Activated naive CD4-positive, alpha-beta T cell treated with Interleukin-2 at 50 U/mL for 16 hours (primary cell): ENCODE data around the gene SRR.

Experiments used
- DNase-seq: peaks from one replicate; pipeline ENCODE4 v3.0.0-alpha.2; 2020

SRR gene

GRCh38 chr17:2347805-2348685 is 44.3 kb downstream of the SRR start:
- DNase-seq = no peak

GRCh38 chr17:2351269-2351668 is 47.5 kb downstream of the SRR start:
- DNase-seq = no peak

DNA sequence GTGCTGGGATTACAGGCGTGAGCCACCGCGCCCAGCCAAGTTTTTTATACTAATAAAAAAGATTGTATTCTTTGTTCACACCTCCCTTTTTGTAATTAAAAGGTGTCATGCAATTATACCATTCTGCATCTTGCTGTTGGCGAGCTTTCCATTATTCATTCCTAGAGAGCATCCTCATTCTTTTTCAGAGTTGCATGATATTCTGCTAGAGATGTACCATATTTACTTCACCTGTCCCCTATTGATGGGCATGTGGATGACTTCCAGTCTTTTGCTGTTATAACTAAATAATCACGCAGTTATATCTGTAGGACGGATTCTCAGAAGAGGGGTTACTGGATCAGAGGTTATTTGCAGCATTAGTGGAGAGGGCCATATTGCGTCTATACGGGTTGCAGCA is 50.6 kb downstream of the SRR start:
- DNase-seq = no peak

DNA sequence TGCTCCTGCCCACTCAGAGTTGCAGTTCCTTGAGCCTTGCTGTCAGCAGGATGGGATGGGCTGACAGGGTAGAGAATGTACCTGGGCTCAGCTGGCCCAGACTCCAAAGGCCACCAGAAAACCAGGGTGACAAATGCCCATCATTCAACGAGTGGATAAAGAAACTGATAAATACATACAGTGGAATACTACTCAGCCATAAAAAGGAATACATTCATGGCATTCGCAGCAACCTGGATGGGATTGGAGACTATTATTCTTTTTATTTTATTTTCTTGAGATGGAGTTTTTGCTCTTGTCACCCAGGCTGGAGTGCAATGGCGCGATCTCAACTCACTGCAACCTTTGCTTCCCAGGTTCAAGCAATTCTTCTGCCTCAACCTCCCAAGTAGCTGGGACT is 53.5 kb downstream of the SRR start:
- DNase-seq = no peak

- DNase-seq = no peak
Measured at GRCh38 chr17:2357931-2358434, 54.2 kb downstream of the SRR start.

GRCh38 chr17:2361010-2361760 is 57.4 kb downstream of the SRR start:
- no peak for DNase-seq

DNA sequence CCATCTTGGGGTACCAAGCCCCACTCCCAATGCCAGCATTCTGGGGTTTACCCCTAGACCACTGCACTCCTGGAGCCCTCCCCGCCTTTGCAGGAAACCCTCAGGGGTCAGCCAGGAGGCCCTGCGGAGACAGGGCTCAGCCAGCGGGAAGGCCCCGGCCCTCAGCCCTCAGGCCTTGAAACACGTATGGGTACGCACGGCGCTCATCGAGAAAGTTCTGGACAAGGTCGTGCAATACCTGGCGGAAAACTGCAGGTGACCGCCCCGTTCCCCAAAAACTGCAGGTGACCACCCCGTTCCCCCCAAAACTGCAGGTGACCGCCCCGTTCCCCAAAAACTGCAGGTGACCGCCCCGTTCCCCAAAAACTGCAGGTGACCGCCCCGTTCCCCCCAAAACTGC is 58.3 kb downstream of the SRR start:
- DNase-seq = no peak

DNA sequence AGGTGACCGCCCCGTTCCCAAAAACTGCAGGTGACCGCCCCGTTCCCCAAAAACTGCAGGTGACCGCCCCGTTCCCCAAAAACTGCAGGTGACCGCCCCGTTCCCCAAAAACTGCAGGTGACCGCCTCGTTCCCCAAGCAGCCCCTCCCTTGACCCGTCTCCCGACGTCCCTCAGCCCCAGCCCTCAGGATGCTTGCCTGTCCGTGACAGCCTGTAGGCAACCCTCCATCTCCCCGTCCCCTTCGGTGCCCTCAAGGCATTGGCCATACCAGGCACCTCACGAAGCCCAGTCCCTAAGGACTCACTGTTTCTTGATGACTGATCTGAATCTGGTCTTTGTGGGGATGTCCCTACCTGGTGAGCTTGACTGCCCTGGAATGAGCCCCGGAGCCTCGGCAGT is 58.7 kb downstream of the SRR start:
- no peak for DNase-seq

GRCh38 chr17:2362881-2363280 is 59.1 kb downstream of the SRR start:
- DNase-seq = no peak

DNA sequence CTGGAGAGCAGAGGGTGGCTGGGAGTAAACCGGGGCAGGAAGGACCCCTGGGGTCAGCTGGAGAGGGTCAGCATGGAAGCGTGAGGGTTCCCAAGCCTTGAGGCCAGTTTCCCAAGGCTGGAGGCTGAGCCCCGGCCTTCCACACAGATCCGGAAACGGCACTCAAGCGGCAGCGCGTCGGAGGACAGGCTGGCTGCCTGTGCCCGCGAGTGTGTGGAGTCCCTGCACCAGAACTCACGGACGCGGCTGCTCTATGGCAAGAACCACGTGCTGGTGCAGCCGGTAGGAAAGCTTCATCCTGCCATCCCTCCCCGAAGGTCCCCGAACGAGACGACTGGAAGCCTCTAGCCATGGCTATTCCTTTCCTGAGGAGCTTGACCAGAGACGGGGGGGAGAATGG is 59.6 kb downstream of the SRR start:
- DNase-seq = no peak

GRCh38 chr17:2363851-2364762 is 60.4 kb downstream of the SRR start:
- DNase-seq = no peak

DNA sequence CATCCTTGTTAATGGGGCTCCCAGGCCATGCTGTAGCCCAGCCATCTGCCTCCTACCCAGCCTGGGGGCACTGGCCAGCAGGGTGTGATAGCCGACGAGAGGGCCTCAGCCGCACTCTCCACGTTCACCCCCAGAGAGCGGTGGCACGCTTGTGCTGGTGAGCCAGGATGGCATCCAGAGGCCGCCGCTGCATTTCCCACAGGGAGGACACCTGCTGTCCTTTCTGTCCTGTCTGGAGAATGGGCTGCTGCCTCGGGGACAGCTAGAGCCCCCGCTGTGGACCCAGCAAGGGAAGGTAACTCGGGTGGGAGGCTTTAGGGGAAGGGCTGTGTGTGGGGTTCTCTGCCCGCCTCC is 61.0 kb downstream of the SRR start:
- DNase-seq = no peak

DNA sequence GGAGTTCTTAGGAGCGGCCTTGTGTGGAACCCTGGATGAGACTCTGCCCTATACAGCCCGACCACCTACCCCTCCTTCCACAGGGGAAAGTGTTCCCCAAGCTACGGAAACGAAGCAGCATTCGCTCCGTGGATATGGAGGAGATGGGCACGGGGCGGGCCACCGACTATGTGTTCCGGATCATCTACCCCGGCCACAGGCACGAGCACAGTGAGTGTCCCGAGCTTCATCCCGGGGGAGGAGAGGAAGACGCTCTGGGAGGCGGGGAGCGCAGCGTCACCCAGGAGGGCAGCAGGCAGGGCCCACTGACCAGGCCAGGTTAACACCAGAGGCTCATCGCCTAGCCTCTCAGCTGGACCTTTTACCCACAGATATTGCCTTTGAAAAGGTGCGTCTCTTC is 61.4 kb downstream of the SRR start:
- no peak for DNase-seq

- DNase-seq = no peak
Measured at GRCh38 chr17:2366747-2367494, 63.2 kb downstream of the SRR start.

- no peak for DNase-seq
Measured at GRCh38 chr17:2368359-2368758, 64.6 kb downstream of the SRR start.

DNA sequence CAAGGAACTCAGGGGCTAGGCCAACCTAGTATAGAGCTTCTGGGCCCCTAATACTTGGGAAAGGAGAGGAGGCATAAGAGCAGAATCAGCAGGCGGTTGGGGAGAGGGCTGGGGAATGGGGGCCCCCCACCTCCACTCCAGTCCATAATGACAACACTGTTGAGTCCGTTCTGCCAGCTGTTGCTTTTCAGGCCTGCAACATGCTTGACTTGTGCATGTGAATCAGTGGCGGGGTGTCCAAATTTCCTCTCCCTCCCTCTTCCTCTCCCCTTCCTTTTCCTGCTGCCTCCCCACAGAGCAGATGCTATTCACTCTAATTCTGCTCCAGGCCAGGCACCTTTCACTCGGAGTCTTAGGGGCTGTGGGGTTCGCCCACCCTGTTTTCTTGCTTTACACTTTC is 65.3 kb downstream of the SRR start:
- no peak for DNase-seq

DNA sequence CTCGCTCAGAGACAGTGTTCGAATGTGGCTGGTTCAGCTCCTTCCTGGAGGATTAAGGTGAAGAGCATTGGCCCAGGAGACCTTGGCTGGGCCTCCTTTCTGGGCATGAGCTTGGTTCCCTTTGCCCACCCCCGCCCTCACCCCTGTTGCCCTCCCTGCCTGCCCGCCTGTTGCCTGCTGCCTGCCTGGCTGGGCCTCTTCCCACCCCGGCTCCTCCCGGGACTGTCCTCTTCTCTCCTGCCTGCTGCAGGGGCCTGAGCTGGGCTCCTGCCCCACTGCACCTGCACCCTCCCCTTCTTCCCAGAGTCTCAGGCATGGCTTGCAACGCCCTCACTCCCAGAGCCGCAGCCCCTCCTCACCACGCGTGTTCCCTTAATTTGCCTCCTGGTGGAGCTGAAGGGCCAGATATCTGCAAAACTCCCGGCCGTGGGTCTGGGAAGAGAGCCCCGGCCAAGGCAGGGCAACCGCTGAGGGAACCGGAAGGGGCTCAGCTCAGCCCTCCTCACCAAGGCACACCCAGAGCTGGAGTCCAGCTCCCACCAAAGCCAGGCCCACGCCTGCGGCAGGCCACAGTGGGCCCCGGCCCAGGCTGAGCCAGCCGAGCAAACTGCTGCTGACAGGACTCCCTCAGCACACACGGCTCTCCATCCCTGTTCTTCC is 65.9 kb downstream of the SRR start:
- no peak for DNase-seq

GRCh38 chr17:2370211-2370589 is 66.5 kb downstream of the SRR start:
- no peak for DNase-seq

- DNase-seq = no peak
Measured at GRCh38 chr17:2371183-2372130, 67.7 kb downstream of the SRR start.

- no peak for DNase-seq
Measured at GRCh38 chr17:2372180-2372579, 68.4 kb downstream of the SRR start.

- no peak for DNase-seq
Measured at GRCh38 chr17:2372681-2373080, 68.9 kb downstream of the SRR start.
